NCI-H1694 treated with DMSO at 0.1 percent for 48 hours (cell line): Measurements from ENCODE around the gene KRTAP2-2.
"Not testable (repeated sequence)": the region's sequence is repeated elsewhere in the genome, so short reads cannot be mapped to it uniquely, and the experiment has no call there.

Source experiments
- DNase-seq: peaks from one replicate; lab custom pipeline; 2025; lab: John Stamatoyannopoulos, UW

Gene KRTAP2-2, protein sequence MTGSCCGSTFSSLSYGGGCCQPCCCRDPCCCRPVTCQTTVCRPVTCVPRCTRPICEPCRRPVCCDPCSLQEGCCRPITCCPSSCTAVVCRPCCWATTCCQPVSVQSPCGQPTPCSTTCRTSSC

DNA sequence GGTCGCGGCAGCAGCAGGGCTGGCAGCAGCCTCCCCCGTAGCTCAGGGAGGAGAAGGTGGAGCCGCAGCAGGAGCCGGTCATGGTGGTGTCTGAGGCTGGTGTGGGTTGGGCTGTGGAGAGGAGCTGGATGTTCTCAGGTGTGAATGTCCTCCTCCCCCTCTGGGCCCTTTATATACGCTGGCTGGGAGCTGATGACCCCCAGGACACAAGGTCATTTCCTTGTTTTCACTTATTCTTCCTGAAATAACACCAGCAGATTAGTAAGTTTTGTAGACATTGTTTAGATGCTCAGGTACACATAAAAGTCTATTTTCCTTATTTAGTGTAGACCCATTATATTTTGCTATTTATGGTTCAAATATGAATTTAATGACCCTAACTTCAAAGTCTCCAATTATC lies at the start of gene KRTAP2-2:
TSS of gene KRTAP2-2 (minus strand) at position 101 of the 400 bp plus-strand sequence. CDS start at position 82, 19 bp downstream.
- DNase-seq: not testable (repeated sequence)

DNA sequence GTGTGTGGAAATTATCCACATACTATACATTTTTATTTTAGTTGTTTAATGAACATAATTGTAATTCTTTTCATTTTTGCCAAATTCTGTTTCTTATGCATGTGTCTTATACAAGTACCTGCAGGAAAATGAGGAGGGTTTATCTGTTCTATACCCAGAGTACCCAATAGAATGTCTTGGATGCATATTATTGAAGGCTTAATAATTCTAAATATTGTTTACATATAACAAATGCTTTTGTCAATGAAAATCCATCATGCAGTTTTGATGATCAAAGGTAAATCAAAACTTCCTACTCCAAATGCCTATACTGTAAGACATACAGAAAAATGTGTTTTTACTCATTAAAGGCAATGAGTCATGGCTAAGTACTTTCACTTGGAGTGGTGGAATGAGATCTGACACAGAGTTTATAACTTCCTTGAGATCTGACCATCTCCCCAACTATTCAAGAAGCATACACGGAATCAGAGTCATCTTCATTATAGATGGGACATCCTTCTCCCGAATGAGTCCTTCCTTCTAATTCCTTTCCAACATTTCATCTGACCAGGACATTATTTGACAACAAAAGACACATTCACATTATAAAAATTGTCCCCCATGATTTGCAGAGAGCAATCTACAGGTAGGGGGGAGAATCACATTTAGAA lies 49.5 kb upstream of the KRTAP2-2 start:
- DNase-seq: not testable (repeated sequence)

DNA sequence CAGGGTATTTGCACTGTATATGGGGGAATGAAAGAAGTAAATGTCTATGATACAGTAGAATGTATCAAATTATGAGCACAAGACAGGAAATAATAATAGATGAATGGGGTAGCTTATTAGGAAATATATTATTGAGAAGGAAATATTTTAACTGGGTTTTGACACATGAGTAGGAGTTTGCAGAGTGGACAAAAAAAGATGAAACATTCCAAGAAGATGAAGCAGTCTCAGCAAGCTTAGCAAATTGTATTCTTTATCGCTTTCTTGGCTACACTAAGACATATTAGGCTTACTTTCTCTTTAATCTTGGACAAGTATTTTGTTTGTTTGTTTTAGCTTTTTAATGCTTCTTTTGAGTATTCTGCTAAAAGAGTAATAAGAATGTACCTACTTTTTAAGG lies 48.9 kb upstream of the KRTAP2-2 start:
- DNase-seq: no peak

DNA sequence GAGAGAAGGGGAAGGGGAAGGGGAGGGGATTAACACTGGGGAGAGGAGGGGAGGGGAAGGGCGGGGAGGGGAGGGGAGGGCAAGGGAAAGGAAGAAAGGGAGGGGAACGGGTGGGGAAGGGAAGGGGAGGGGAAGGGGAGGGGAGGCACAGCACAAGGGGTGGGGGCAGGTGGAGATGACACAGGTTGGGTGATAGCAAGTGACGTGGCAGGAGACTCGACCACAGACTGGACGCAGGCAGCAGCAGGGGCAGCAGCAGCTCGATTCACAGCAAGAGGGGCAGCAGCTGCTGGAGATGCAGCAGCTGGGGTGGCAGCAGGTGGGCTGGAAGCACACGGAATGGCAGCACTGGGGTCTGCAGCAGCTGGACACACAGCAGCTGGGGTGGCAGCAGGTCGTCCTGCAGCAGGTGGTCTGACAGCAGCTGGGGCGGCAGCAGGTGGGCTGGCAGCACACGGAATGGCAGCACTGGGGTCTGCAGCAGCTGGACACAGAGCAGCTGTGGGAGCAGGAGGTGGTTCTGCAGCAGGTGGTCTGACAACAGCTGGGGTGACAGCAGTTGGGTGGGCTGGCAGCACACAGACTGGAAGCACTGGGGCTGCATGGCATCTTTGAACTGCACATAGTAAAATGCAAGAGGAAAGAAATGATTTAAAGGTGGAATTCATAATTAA lies 46.7 kb upstream of the KRTAP2-2 start, which contains the start of gene KRTAP4-16:
TSS of gene KRTAP4-16 (minus strand) at position 624 of the 674 bp plus-strand sequence. CDS start at position 624, 0 bp downstream.
- DNase-seq: no peak

DNA sequence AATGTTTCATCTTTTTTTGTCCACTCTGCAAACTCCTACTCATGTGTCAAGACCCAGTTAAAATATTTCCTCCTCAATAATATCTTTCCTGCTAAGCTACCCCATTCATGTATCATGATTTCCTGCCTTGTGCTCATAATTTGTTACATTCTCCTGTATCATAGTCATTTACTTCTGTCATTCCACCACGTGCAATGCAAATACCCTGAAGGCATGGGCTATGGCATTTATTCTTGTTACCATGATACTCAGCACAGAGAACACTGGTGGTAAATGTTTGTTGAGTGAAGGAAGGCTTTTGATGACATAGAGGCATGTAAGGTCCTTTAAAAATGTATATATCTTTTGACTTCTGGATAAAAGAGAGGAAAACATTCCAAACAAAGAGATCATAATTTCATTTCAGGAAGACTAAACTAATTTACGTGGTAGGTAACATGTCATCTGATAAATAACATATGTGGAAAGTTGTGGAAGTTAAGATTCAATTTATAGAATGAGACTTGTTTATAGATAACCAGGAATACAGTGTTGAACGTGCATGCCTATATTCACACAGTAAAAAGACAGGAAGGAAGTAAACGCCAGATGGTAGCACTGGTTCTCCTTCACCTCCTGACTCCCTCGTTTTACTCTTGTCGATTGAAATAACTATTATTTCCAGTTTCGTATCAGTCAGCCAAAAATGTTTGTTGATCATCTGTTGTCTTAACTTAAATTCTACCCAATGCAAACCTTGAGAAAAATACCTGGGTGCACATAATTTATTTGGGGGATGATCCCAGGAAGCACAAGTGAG lies 44.9 kb upstream of the KRTAP2-2 start:
- not testable (repeated sequence) for DNase-seq

DNA sequence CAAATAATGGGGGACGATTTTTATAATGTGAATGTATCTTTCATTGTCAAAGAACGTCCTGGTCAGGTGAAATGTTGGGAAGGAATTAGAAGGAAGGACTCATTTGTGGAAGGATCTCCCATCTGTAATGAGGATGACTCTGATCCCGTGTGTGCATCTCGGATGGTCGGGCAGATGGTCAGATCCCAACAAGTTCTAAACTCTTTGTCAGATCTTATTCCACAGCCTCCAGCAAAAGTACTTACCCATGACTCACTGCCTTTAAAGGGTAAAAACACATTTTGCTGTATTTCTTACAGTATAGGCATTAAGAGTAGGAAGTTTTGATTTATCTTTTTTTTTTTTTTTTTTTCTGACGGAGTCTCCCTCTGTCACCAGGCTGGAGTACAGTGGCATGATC lies 43.5 kb upstream of the KRTAP2-2 start:
- DNase-seq: no peak

DNA sequence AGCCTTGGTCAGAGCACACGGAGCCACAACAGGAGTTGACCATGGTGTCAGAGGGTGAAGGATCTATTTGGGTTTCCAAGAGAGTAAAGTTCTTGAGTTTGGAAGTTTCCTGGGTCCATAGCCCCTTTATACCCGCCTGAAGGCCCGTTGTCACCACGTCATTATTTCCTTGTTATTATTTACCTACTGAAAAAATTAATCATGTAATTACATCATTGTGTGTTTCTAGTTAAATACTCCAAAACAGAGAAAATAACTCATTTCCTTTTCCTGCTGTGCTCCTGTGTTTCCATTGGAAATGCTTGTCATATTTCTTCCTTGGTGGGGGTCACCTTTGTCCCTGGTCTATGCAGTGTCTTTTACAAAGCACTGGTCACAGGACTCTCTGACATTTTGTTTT lies 43.0 kb upstream of the KRTAP2-2 start, which contains the start of gene KRTAP4-8:
TSS of gene KRTAP4-8 (minus strand) at position 101 of the 400 bp plus-strand sequence. CDS start at position 43, 58 bp downstream.
- DNase-seq: no peak

DNA sequence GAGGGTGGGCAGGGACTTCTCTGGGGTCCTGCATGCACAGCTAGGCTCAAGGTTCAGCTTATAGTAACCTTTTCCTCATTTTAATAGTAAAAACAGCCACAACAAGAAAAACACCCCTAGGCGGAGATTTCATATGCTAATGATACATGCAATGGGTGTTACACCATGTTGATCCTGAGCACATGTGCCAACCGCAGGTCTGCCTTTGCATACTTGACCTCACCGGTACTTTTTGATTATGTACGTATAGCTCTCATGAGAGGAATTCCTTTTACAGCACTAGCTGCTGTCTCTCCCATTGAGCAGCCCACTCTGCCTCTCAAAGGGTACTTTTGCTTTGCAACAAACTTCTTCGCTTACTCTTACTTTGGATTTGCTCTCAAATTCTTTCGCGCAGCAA lies 41.0 kb upstream of the KRTAP2-2 start:
- no peak for DNase-seq

DNA sequence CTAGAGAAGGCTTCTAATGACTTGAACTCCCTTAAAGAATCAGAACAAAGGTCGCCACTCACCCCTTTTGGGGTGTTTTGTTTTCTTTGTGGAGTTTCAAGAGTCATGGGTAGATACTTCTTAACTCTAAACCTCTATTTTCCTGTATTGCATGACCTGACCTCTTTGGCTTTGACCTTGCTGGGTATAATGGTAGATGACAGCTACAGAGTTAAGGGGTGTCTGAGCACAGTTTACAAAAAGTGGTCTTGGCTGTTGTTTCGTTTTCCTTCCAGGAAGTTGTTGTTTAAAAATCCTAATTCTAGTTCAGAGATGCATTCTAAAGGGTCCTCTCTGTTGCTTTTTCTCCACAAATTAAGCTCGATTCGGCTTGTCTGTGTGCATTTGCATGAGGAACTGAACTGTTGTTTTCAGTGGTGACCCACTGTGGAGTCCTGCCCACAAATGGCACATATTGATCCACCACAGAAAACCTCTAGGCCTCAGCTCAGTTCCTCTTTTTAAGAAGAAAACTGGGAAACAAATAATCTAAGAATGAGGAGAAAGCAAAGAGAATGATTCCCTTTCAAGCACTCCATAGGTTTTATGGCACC lies 33.8 kb upstream of the KRTAP2-2 start:
- not testable (repeated sequence) for DNase-seq

DNA sequence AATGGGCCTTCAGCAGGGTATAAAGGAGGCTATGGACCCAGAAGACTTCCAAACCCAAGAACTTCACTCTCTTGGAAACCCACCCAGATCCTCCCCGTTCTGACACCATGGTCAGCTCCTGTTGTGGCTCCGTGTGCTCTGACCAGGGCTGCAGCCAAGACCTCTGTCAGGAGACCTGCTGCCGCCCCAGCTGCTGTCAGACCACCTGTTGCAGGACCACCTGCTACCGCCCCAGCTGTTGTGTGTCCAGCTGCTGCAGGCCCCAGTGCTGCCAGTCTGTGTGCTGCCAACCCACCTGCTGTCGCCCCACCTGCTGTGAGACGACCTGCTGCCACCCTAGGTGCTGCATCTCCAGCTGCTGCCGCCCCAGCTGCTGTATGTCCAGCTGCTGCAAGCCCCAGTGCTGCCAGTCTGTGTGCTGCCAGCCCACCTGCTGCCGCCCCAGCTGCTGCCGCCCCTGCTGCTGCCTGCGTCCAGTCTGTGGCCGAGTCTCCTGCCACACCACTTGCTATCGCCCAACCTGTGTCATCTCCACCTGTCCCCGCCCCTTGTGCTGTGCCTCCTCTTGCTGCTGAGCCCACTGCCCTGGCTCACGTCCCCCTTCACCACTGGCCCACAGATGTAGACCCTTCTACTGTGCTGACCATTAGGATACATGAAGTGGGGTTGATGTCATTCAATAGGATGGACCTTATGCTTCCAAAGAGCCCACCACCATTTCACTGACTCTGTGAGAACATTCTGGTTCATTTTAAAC lies 29.2 kb upstream of the KRTAP2-2 start, which contains the start of gene KRTAP4-7:
TSS of gene KRTAP4-7 (plus strand) at position 51 of the 757 bp plus-strand sequence. CDS start at position 108, 57 bp downstream.
- not testable (repeated sequence) for DNase-seq

DNA sequence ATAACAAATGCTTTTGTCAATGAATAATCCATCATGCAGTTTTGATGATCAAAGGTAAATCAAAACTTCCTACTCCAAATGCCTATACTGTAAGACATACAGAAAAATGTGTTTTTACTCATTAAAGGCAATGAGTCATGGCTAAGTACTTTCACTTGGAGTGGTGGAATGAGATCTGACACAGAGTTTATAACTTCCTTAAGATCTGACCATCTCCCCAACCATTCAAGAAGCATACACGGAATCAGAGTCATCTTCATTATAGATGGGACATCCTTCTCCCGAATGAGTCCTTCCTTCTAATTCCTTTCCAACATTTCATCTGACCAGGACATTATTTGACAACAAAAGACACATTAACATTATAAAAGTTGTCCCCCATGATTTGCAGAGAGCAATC lies 28.4 kb upstream of the KRTAP2-2 start:
- DNase-seq: not testable (repeated sequence)

DNA sequence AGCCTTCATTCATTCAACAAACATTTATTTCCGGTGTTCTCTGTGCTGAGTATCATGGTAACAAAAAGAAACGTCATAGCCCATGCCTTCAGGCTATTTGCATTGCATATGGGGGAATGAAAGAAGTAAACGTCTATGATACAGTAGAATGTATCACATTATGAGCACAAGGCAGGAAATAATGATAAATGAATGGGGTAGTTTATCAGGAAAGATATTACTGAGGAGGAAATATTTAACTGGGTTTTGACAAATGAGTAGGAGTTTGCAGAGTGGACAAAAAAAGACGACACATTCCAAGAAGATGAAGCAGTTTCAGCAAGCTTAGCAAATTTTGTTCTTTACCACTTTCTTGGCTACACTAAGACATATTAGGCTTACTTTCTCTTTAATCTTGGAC lies 27.6 kb upstream of the KRTAP2-2 start:
- no peak for DNase-seq

DNA sequence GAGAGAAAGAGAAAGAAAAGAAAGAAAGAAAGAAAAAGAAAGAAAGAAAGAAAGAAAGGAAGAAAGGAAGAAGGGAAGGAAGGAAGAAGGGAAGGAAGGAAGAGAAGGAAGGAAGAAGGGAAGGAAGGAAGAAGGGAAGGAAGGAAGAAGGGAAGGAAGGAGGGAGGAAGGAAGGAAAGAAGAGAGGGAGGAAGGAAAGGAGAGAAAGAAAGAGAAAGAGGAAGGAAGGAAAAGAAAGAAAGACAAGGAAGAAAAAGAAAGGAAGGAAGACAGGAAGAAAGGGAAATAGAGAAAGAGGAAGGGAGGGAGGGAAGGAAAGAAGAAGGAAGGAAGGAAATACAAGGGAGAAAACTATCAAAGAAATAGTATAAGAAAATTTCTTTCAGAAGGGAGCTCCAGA lies 21.8 kb upstream of the KRTAP2-2 start:
- no peak for DNase-seq

DNA sequence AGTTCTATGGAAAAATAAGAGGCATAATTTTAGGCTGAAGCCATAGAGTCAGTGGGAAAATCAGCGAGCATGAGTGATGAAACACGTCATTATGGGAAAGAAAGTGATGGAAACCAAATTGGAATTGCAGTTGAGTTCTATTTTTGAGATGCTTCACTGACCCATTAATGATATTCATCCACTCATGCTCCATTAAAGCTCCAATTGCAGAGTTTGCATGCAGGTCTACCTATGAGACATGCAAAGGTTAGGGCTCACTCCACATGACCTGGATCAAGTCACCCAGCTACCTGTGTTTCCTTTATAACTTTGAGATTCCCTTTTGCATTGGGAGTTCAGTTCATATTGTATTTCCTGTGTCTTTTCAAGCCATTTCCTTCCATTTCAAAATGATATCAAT lies 18.6 kb upstream of the KRTAP2-2 start:
- no peak for DNase-seq

DNA sequence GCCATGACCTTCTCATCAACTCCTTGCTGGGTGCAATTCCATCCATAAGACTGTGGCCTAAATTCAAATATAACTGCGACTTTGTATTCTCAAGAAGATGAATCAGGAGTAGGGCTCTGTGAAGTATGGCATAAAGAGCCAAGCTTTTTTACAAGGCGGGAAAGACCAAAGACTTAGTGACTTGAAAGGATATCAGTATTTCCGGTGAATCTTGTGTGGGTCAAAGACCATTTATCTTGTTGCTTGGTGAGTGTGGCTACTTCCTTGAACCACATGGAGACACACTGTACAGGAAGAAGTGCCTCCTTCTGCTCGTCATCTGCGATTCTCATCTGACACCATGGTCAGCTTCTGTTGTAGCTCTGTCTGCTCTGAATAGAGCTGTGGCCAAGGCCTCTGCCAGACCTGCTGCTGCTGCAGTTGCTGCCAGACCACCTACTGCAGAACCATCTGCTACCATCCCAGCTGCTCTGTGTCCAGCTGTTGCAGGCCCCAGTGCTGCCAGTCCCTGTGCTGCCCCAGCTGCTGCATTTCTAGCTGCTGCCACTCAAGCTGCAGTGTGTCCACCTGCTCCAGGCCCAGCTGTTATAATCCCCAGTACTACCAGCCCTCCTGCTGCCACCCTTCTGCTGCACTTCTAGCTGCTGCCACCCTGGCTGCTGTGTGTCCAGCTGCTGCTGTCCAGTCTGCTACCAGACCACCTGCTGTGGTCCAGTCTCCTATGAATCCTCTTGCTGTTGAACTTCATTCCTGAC lies 16.8 kb upstream of the KRTAP2-2 start:
- no peak for DNase-seq

DNA sequence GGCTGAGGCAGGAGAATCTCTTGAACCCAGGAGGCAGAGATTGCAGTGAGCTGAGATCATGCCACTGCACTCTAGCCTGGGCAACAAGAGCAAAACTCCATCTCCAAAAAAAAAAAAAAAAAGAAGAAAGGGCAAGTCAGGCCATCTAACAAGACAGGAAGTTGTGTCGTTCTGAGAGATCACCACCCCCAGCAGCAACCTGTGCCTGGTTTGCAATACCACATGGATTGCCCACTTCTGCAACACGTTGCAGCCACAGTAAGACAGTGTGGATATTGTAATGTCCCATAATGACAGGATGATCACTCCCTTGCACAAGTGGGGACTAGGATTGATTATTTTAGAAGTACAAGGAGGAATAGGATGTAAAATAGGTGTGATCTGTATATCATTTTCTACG lies 14.0 kb upstream of the KRTAP2-2 start:
- DNase-seq: no peak

DNA sequence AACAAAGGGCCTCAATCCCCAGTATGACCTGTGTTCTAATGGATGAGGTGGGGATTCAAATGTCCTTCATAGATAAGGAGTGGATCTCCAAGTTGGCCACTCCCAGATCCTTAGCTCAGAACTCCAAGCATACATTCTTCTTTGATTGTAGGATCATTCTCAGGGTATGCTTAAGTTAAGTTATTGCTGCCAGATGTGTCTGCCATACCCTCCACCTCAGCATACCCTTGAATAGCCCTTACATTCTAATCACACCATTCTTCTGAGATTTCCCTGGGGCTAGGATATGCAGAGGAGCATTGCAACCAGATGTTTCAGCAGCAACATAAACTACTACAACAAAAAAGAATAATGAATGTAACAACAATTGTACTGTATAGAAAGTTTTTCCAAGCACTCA lies 12.3 kb upstream of the KRTAP2-2 start:
- no peak for DNase-seq

DNA sequence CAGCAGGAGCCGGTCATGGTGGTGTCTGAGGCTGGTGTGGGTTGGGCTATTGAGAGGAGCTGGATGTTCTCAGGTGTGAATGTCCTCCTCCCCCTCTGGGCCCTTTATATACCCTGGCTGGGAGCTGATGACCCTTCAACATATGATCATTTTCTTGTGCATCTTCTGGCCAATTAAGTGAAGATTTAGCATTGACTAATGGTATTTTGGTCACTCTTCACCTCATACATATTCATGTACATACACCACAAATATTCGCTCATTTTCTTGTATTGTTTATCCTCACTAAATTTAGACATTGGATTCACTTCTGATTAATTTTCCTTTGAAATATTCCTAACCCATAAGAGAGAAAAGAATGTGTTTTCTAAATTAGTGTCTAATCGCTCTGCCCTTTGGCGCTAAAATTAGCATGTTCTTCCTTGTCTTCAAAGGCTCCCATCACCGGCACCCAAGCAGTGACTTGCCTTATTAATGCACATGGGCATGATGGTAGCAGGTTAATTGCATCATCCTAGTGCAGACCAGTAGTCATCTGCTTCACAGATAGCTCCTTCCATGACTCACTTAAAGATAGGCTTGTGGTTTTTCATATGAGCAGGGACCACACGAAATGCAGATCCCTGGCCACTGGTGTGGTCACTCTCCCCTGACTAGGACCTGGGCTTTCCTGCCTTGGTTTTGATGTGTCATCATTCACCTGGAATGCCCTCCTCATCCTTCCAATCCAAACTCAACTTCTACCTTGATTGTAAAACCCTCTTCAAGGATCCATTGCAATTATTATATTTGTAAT lies 11.0 kb upstream of the KRTAP2-2 start, which contains the start of gene KRTAP2-4:
TSS of gene KRTAP2-4 (minus strand) at position 51 of the 796 bp plus-strand sequence. CDS start at position 17, 34 bp downstream.
- no peak for DNase-seq

DNA sequence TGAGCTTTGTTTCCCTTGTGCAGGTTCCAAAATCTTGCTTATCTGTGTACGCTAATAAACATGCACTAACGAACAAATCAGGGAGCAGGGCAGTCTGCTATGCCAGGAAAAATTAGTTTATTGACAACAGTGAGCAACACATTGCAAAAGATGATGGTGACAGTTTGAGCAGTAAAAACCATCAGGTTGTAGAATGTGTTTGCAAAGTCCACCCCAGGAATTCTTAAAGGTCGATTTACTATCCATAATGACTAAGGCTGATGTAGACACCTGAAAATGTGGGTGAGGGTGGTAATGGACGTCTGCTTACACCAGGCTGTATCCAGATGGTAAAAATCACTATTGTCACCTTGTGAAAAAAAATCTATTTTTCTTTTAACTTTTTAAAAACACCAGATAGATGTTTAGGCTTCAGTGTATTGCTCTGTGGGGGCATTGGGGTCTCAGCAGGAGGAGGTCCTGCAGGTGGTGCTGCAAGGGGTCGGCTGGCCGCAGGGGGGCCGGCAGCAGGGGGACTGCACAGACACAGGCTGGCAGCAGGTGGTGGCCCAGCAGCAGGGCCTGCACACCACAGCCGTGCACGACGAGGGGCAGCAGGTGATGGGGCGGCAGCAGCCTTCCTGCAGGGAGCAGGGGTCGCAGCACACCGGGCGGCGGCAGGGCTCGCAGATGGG lies 10.1 kb upstream of the KRTAP2-2 start:
- DNase-seq: not testable (repeated sequence)
